Measurements from ENCODE around the gene CACNA1A. TPM values are rescaled to one million over a fixed set of nuclear protein-coding genes. Genes with fewer than 3 reads are reported as not detected.

The CACNA1A gene
- total RNA-seq, 2 experiments from 2014 or later = 0.30 to 0.45 TPM

DNA sequence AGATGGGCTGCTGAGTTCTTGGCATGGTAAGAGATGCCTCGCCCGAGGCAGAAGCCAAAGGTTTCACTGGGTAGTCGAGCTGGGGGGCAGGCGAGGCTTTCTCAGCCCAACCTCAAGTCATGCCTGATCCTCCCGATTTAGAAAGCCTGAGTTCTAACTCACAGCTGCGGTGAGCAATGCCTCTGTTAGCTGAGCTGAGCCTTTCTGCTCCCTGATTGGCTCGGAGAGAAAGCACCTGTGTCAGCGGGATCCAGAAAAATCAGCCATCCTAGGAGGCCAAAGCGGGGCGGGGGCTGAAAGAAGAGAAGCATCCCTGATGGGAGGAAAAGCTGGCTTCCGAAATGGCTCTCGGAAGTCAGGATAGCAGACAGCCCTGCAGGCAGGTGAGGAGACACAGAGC lies 44.7 kb downstream of the CACNA1A start:
- intact Hi-C loops (cut with DNase I, micrococcal nuclease) = no loop called here
- peaks cover 34% of the 10 kb centered on the region for H3K27me3 Mint-ChIP-seq
- H3K4me1 Mint-ChIP-seq (ENCODE audit: low read depth) = no peaks in the 10 kb centered on the region
- Histone ChIP-seq H3K36me3 (ENCODE audit: insufficient read depth, low read length) (no peaks in the 10 kb centered on the region), H3K27ac (ENCODE audit: low read depth in 1 of 2, low read length in 2 of 2) (no peak overlapping the region), H3K27me3 (ENCODE audit: control insufficient read depth in 1 of 2, insufficient read depth in 2 of 2, low read length in 2 of 2) (peaks cover 4 to 21% of the 10 kb centered on the region in 2 experiments), H3K9me3 (ENCODE audit: control insufficient read depth in 1 of 2, insufficient read depth in 1 of 2, low read length in 2 of 2) (peaks cover 4 to 5% of the 10 kb centered on the region in 2 experiments), H3K4me3 (ENCODE audit: low read length) (no peak overlapping the region), H3K4me1 (ENCODE audit: insufficient read depth, low read length) (no peaks in the 10 kb centered on the region)
- no peak overlapping the region for H3K27ac Mint-ChIP-seq
- TF ChIP-seq, protein P1, sequence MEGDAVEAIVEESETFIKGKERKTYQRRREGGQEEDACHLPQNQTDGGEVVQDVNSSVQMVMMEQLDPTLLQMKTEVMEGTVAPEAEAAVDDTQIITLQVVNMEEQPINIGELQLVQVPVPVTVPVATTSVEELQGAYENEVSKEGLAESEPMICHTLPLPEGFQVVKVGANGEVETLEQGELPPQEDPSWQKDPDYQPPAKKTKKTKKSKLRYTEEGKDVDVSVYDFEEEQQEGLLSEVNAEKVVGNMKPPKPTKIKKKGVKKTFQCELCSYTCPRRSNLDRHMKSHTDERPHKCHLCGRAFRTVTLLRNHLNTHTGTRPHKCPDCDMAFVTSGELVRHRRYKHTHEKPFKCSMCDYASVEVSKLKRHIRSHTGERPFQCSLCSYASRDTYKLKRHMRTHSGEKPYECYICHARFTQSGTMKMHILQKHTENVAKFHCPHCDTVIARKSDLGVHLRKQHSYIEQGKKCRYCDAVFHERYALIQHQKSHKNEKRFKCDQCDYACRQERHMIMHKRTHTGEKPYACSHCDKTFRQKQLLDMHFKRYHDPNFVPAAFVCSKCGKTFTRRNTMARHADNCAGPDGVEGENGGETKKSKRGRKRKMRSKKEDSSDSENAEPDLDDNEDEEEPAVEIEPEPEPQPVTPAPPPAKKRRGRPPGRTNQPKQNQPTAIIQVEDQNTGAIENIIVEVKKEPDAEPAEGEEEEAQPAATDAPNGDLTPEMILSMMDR (IDR thresholded peaks at IDR 0.05) = no peak
- H3K36me3 Mint-ChIP-seq (ENCODE audit: low read depth) = no peaks in the 10 kb centered on the region
- DNase-seq = no peak
- no peak overlapping the region for H3K4me3 Mint-ChIP-seq
- H3K9me3 Mint-ChIP-seq = peaks cover 5% of the 10 kb centered on the region
- no peak for ATAC-seq (ENCODE audit: poor library complexity)
- POLR2A ChIA-PET = no interaction called here
- CTCF ChIA-PET = no interaction called here

DNA sequence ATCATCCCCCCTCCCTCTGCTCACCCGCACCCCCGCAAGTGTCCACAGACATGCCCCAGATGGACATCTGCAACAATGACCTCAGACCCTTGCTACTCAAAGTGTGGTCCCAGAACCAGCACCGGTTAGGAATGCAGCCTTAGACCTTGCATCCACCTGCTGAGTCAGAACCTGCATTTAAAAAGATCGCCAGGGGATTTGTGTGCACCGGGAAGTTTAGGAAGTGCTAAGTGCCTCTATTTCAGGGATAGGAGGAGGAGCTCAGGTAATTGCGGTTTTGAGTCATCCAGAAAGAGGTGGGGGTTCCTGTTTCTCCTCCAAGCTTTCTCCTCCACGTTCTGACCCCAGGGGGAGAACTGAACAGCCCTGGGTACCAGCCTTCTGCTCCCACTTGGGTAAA lies 46.2 kb downstream of the CACNA1A start:
- H3K4me3 ChIP-seq (ENCODE audit: low read length) = no peak overlapping the region
- no peaks in the 10 kb centered on the region for H3K36me3 ChIP-seq (ENCODE audit: insufficient read depth, low read length)
- H3K27me3 Mint-ChIP-seq = peaks cover 33% of the 10 kb centered on the region
- no peaks in the 10 kb centered on the region for H3K36me3 Mint-ChIP-seq (ENCODE audit: low read depth)
- H3K27ac ChIP-seq (ENCODE audit: low read depth in 1 of 2, low read length in 2 of 2) = no peak overlapping the region
- no peaks in the 10 kb centered on the region for H3K4me1 Mint-ChIP-seq (ENCODE audit: low read depth)
- no peak overlapping the region for H3K4me3 Mint-ChIP-seq
- ChIA-PET CTCF (no interaction called here), POLR2A (no interaction called here)
- H3K4me1 ChIP-seq (ENCODE audit: insufficient read depth, low read length) = no peaks in the 10 kb centered on the region
- H3K27ac Mint-ChIP-seq = no peak overlapping the region
- peaks cover 5% of the 10 kb centered on the region for H3K9me3 Mint-ChIP-seq
- no peak for DNase-seq
- intact Hi-C loops (cut with DNase I, micrococcal nuclease) = no loop called here
- TF ChIP-seq, protein P1 (IDR thresholded peaks at IDR 0.05) = no peak
- no peak for ATAC-seq (ENCODE audit: poor library complexity)
- peaks cover 4 to 5% of the 10 kb centered on the region in 2 experiments for H3K9me3 ChIP-seq (ENCODE audit: control insufficient read depth in 1 of 2, insufficient read depth in 1 of 2, low read length in 2 of 2)
- H3K27me3 ChIP-seq (ENCODE audit: control insufficient read depth in 1 of 2, insufficient read depth in 2 of 2, low read length in 2 of 2) = peaks cover 4 to 21% of the 10 kb centered on the region in 2 experiments

DNA sequence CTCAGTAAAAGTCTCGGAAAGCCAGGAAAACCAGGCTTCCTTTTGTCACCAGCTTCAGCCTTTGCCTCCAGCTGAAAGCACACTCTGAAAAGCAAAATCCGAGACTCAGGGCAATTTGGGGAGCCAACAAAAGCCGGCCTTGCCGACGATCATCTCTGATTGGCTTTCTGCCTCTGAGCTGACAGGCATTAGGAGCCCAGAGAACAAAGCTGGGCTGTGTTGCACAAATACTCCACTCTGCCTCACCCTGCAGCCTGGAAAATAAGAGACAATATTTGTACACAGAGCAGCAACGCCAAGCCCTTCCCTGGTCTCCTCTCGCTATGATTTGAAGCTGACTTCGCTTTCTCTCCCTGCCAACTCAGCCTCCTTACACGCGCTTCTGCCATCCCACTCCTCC lies 46.9 kb downstream of the CACNA1A start:
- DNase-seq (no peak), ATAC-seq (ENCODE audit: poor library complexity) (no peak)
- peaks cover 4 to 5% of the 10 kb centered on the region in 2 experiments for H3K9me3 ChIP-seq (ENCODE audit: control insufficient read depth in 1 of 2, insufficient read depth in 1 of 2, low read length in 2 of 2)
- no peaks in the 10 kb centered on the region for H3K36me3 Mint-ChIP-seq (ENCODE audit: low read depth)
- TF ChIP-seq, protein P1 (IDR thresholded peaks at IDR 0.05) = no peak
- no peak overlapping the region for H3K27ac ChIP-seq (ENCODE audit: low read depth in 1 of 2, low read length in 2 of 2)
- peaks cover 36% of the 10 kb centered on the region for H3K27me3 Mint-ChIP-seq
- intact Hi-C loops (cut with DNase I, micrococcal nuclease) = no loop called here
- peaks cover 4 to 21% of the 10 kb centered on the region in 2 experiments for H3K27me3 ChIP-seq (ENCODE audit: control insufficient read depth in 1 of 2, insufficient read depth in 2 of 2, low read length in 2 of 2)
- ChIA-PET CTCF (no interaction called here), POLR2A (no interaction called here)
- no peak overlapping the region for H3K4me3 Mint-ChIP-seq
- H3K4me1 ChIP-seq (ENCODE audit: insufficient read depth, low read length) = no peaks in the 10 kb centered on the region
- H3K9me3 Mint-ChIP-seq = peaks cover 5% of the 10 kb centered on the region
- H3K27ac Mint-ChIP-seq = no peak overlapping the region
- H3K36me3 ChIP-seq (ENCODE audit: insufficient read depth, low read length) = no peaks in the 10 kb centered on the region
- no peaks in the 10 kb centered on the region for H3K4me1 Mint-ChIP-seq (ENCODE audit: low read depth)
- no peak overlapping the region for H3K4me3 ChIP-seq (ENCODE audit: low read length)
